Measurements from ENCODE around the gene SYNM. TPM values are rescaled to one million over a fixed set of nuclear protein-coding genes. Genes with fewer than 3 reads are reported as not detected.

The SYNM gene
- total RNA-seq, 1 donor from 2014 or later = 0.02 TPM

GRCh38 chr15:99123713-99124451, 19.0 kb downstream of the SYNM start:
- no peaks in the 10 kb centered on the region for H3K36me3 Mint-ChIP-seq (ENCODE audit: low read depth)
- DNase-seq (no peak), ATAC-seq (ENCODE audit: low read depth) (no peak)
- CTCF ChIA-PET = no interaction called here
- no peak for TF ChIP-seq CTCF (IDR thresholded peaks at IDR 0.05)
- peaks cover 7% of the 10 kb centered on the region for H3K27me3 Mint-ChIP-seq
- H3K27ac Mint-ChIP-seq = no peak overlapping the region
- no peaks in the 10 kb centered on the region for H3K9me3 Mint-ChIP-seq
- no peak overlapping the region for H3K4me3 Mint-ChIP-seq
- H3K4me1 Mint-ChIP-seq = no peaks in the 10 kb centered on the region
- POLR2A ChIA-PET = no interaction called here
- intact Hi-C loops (cut with micrococcal nuclease) = no loop called here

GRCh38 chr15:99124641-99125040, 19.8 kb downstream of the SYNM start:
- no peaks in the 10 kb centered on the region for H3K36me3 Mint-ChIP-seq (ENCODE audit: low read depth)
- no peaks in the 10 kb centered on the region for H3K4me1 Mint-ChIP-seq
- intact Hi-C loops (cut with micrococcal nuclease) = no loop called here
- ChIA-PET CTCF (no interaction called here), POLR2A (no interaction called here)
- no peak for ATAC-seq (ENCODE audit: low read depth)
- H3K9me3 Mint-ChIP-seq = no peaks in the 10 kb centered on the region
- DNase-seq = no peak
- no peak overlapping the region for H3K4me3 Mint-ChIP-seq
- peaks cover 6% of the 10 kb centered on the region for H3K27me3 Mint-ChIP-seq
- no peak for TF ChIP-seq CTCF (IDR thresholded peaks at IDR 0.05)
- H3K27ac Mint-ChIP-seq = no peak overlapping the region

- CTCF ChIA-PET = no interaction called here
- intact Hi-C loops (cut with micrococcal nuclease) = no loop called here
- no peak overlapping the region for H3K27ac Mint-ChIP-seq
Measured at GRCh38 chr15:99125061-99125891, 20.4 kb downstream of the SYNM start.

GRCh38 chr15:99126131-99126588, 21.3 kb downstream of the SYNM start:
- Mint-ChIP-seq H3K4me3 (no peak overlapping the region), H3K4me1 (peaks cover 3% of the 10 kb centered on the region), H3K27ac (no peak overlapping the region), H3K36me3 (ENCODE audit: low read depth) (no peaks in the 10 kb centered on the region), H3K9me3 (no peaks in the 10 kb centered on the region), H3K27me3 (peaks cover 3% of the 10 kb centered on the region)
- ATAC-seq (ENCODE audit: low read depth) = no peak
- intact Hi-C loops (cut with micrococcal nuclease) = no loop called here
- no peak for TF ChIP-seq CTCF (IDR thresholded peaks at IDR 0.05)
- no peak for DNase-seq
- CTCF ChIA-PET = no interaction called here
- POLR2A ChIA-PET = no interaction called here

More at GRCh38 chr15:99125061-99125891, 20.4 kb downstream of the SYNM start:
- Mint-ChIP-seq H3K4me3 (no peak overlapping the region), H3K9me3 (no peaks in the 10 kb centered on the region), H3K4me1 (peaks cover 3% of the 10 kb centered on the region), H3K27me3 (peaks cover 3% of the 10 kb centered on the region), H3K36me3 (ENCODE audit: low read depth) (no peaks in the 10 kb centered on the region)
- ATAC-seq (ENCODE audit: low read depth) (no peak), DNase-seq (no peak)
- no peak for TF ChIP-seq CTCF (IDR thresholded peaks at IDR 0.05)
- POLR2A ChIA-PET = no interaction called here

- ChIA-PET CTCF (interaction anchor here (0.6 to 1.3 kb wide), 2 partner anchors 51 to 1180 kb away, joined by 3 read pairs; no protein-coding TSS in a partner anchor), POLR2A (interaction anchor here (0.6 kb wide), 1 partner anchor 1846 kb away, joined by 4 read pairs; no protein-coding TSS in a partner anchor)
- Mint-ChIP-seq H3K27me3 (peaks cover 3% of the 10 kb centered on the region), H3K27ac (no peak overlapping the region), H3K9me3 (no peaks in the 10 kb centered on the region), H3K36me3 (ENCODE audit: low read depth) (no peaks in the 10 kb centered on the region), H3K4me1 (peaks cover 3% of the 10 kb centered on the region), H3K4me3 (no peak overlapping the region)
- TF ChIP-seq CTCF (IDR thresholded peaks at IDR 0.05) = no peak
- ATAC-seq (ENCODE audit: low read depth) (no peak), DNase-seq (no peak)
- intact Hi-C loops (cut with micrococcal nuclease) = no loop called here
Measured at GRCh38 chr15:99126930-99127329, 22.1 kb downstream of the SYNM start.
